Right atrium auricular region (tissue), 2 donors: ENCODE results near the gene SFXN5. TPM values are rescaled to one million over a fixed set of nuclear protein-coding genes. Genes with fewer than 3 reads are reported as not detected.
A peak's percentile ranks its signal among the peaks of the same experiment; 100 is the strongest.

Experiments
- DNase-seq: peaks from one replicate; pipeline ENCODE4 v3.0.0-alpha.2; 2019; ENCODE audit warnings: low spot score
- H3K27ac ChIP-seq, 2 donors: fragments of 200-600 bp; sonication (generic); 1 replicate in 1 of 2; 2 replicates in 1 of 2; pipeline ENCODE4 v1.5.1; 2016 to 2019
- H3K27me3 ChIP-seq, 2 donors: fragments of 200-600 bp; sonication (generic); one replicate each; pipeline versions ENCODE4 v1.5.1 to v1.6.0; 2017 to 2019
- H3K36me3 ChIP-seq: fragments of 200-600 bp; sonication (generic); one replicate; pipeline ENCODE4 v1.5.1; 2016
- H3K4me1 ChIP-seq, 2 donors: fragments of 200-600 bp; sonication (generic); one replicate each; pipeline versions ENCODE4 v1.5.1 to v1.6.0; 2017 to 2019
- H3K4me3 ChIP-seq, 2 donors: fragments of 200-600 bp; sonication (generic); 1 replicate in 1 of 2; 2 replicates in 1 of 2; pipeline ENCODE4 v1.5.1; 2017 to 2019; ENCODE audit warnings: mild to moderate bottlenecking in 1 of 2, moderate library complexity in 1 of 2
- H3K9me3 ChIP-seq, 2 donors: fragments of 200-600 bp; sonication (generic); one replicate each; pipeline ENCODE4 v1.5.1; 2019
- CTCF ChIP-seq, 2 donors: fragments of 200-600 bp; sonication (generic); IDR thresholded peaks; one replicate each; pipeline ENCODE4 v1.5.1; 2019; ENCODE audit warnings: antibody characterized with exemption in 2 of 2
- total RNA-seq, 2 donors: library from RNA; depleted of rRNA; stranded (reverse); fragments of >200 nt; gene quantifications; one replicate each; pipeline ENCODE4 v1.1.0, GENCODE V29; 2016

Gene SFXN5
- total RNA-seq, 2 donors from 2014 or later: 4.5 to 5.8 TPM

DNA sequence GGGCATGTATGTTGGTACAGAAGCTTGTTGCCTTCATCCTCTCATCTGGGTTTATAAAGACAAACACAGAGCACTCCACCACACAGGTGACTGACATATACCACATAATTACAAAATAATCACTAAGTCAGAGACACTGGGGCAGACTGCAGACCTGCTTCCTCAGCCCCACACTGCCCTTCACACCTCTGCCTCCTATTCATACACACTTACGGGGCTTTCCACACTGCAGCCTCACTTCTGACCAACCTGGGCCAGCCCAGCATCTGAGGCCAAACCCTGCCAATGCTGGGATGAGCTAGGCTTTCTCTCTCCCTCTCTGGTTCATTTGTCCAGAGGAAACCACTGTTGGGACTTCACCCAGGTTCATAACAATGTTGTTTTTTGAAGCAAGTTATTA, 149.7 kb downstream of the SFXN5 start:
- Histone ChIP-seq H3K27ac (no peak overlapping the region), H3K4me1 (peaks cover 0 to 55% of the 10 kb centered on the region in 2 donors), H3K27me3 (peaks cover 55 to 84% of the 10 kb centered on the region in 2 donors), H3K9me3 (no peaks in the 10 kb centered on the region), H3K4me3 (no peak overlapping the region), H3K36me3 (no peaks in the 10 kb centered on the region)
- TF ChIP-seq CTCF (IDR thresholded peaks at IDR 0.05): no peak
- DNase-seq: no peak

DNA sequence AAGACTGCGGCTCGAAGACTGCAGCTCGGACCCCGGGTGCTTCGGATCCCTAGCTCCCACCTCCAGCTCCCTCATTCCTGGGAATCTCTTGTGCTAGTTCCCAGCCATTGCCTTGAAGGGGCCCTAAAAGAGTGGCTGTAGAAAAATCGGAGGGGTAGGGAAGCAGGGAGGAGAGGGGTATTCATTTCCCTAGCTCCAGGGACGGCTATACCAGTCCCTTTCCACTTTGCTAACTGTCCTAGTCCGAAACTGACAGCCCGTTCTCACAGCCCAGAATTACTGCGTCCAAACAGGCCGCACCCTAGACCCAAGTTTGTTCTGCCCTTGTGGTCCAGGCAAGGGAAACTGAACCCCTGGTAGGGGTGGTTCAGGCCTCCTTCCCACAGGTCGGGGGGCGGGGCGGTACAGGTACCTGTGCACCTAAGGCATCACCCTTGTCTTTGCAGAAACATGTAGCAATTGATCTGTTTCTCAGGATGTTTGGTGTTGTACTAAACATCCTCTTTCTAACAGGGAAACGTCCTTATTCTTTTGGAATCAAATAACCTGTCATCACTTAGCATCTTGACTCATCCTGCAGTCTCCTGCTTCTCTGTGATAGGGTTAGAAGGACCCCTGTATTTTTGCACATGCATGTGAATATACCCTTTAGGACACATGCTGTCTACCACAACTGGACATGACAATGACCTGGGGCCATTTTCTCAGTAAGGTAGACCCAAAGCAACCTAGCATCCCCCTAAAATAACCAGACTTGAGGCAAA, 150.2 kb downstream of the SFXN5 start:
- TF ChIP-seq CTCF (IDR thresholded peaks at IDR 0.05): no peak
- Histone ChIP-seq H3K4me3 (peak overlapping the region in 1 of 2 donors; percentile 38), H3K4me1 (peaks cover 0 to 61% of the 10 kb centered on the region in 2 donors), H3K27ac (no peak overlapping the region), H3K9me3 (no peaks in the 10 kb centered on the region), H3K27me3 (peaks cover 59 to 84% of the 10 kb centered on the region in 2 donors), H3K36me3 (no peaks in the 10 kb centered on the region)
- no peak for DNase-seq

- no peak overlapping the region for H3K27ac ChIP-seq
- TF ChIP-seq CTCF (IDR thresholded peaks at IDR 0.05): no peak
- peaks cover 0 to 69% of the 10 kb centered on the region in 2 donors for H3K4me1 ChIP-seq
- H3K9me3 ChIP-seq: no peaks in the 10 kb centered on the region
- H3K36me3 ChIP-seq: no peaks in the 10 kb centered on the region
- no peak for DNase-seq
- peak overlapping the region in 1 of 2 donors; percentile 38 for H3K4me3 ChIP-seq
- peaks cover 62 to 86% of the 10 kb centered on the region in 2 donors for H3K27me3 ChIP-seq
These were observed 151.0 kb downstream of the SFXN5 start for GRCh38 chr2:72920318-72921087.

DNA sequence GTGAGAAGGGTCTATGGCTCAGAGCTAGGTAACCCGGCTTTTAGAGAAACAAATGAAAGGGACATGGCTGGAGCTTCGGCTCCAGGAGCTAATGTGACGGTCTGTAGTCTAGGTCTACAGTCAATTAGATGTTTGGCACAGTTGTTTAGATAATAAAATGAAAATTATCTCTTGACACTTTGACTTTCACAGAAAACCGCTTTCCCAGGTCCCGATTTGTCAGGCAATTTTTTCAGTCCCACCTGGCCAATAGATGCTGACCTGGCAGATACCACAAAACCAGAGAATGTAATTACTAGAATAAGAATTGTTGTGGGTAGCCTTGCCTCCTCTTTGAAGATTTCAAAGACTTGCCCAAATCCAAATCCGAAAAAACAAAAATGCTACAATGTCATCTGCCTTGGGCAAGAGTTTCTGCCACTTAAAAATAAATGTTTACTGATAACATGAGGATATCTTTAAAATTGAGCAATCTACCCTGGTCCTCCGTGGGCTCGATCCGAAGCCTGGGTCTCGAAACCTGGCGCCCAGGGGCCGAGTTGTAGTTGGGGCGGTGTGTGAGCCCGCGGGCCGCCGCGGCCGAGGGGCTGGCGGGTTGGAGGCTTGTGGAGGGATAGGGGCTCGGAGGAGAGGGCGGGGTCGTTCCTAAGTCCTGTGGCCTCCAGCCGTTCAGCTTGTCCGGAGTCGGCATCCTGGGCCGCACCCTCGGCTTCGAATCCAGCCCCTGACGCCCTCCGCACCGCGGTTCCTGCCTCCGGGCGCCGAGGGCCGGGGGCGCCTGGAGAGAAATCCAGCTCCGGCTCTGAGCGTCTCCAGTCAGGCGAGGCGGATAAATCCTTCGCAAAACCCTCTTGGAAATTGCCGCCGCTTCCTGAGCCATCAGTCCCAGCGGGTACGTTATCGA, 151.8 kb downstream of the SFXN5 start:
- H3K4me1 ChIP-seq: peaks cover 0 to 69% of the 10 kb centered on the region in 2 donors
- no peak for DNase-seq
- no peaks in the 10 kb centered on the region for H3K9me3 ChIP-seq
- no peaks in the 10 kb centered on the region for H3K36me3 ChIP-seq
- no peak for TF ChIP-seq CTCF (IDR thresholded peaks at IDR 0.05)
- H3K4me3 ChIP-seq: peak overlapping the region in 1 of 2 donors; percentile 38
- H3K27ac ChIP-seq: no peak overlapping the region
- H3K27me3 ChIP-seq: peaks cover 62 to 86% of the 10 kb centered on the region in 2 donors

DNA sequence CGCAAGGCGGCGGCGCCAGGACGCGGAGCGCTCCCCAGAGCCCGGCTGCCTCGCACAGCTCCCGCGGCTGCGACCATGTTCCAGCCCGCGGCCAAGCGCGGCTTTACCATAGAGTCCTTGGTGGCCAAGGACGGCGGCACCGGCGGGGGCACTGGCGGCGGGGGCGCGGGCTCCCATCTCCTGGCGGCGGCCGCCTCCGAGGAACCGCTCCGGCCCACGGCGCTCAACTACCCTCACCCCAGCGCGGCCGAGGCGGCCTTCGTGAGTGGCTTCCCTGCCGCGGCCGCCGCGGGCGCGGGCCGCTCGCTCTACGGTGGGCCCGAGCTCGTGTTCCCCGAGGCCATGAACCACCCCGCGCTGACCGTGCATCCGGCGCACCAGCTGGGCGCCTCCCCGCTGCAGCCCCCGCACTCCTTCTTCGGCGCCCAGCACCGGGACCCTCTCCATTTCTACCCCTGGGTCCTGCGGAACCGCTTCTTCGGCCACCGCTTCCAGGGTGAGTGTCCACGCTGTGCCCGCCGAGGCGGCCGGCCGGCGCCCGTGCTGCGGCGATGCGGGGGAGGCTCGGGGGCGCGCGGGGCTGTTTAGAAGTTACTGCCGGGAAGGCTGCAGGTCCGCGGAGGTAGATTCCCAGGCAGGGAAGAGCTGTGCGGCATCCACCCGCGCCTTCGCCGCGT, 153.5 kb downstream of the SFXN5 start:
- no peak for DNase-seq
- Histone ChIP-seq H3K9me3 (no peaks in the 10 kb centered on the region), H3K4me1 (peaks cover 0 to 58% of the 10 kb centered on the region in 2 donors), H3K27me3 (peaks cover 67 to 83% of the 10 kb centered on the region in 2 donors), H3K4me3 (peak overlapping the region; percentile 4 to 44), H3K27ac (no peak overlapping the region), H3K36me3 (no peaks in the 10 kb centered on the region)
- TF ChIP-seq CTCF (IDR thresholded peaks at IDR 0.05): no peak
